ENCODE results near the gene PSORS1C1.

The PSORS1C1 gene

GRCh38 chr6:31096215-31096614 is 18.4 kb upstream of the PSORS1C1 start:
- no peak for DNase-seq (ENCODE audit: low read depth)

DNA sequence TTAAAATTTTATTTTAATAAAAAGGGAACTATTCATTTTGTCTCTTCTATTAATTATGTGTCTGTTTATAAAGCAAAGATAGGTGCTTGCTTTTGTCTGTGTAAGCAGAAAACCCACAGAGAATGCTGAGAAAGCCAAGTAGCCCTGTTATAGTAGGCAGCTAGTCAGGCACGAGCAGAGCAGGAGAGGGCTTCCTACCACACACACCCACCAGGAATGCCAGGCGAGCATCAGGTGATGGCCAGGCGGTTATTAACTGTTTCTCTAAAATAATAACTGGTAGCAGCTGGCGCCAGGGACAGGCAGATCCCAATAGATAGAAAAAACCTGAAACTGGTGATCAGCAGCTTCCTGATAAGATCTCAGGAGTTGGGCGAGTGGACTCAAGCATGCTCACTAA is 17.9 kb upstream of the PSORS1C1 start:
- DNase-seq (ENCODE audit: low read depth) = no peak

GRCh38 chr6:31098449-31098938 is 16.1 kb upstream of the PSORS1C1 start:
- DNase-seq (ENCODE audit: low read depth) = no peak

GRCh38 chr6:31103136-31103535 is 11.5 kb upstream of the PSORS1C1 start:
- DNase-seq (ENCODE audit: low read depth) = no peak

- no peak for DNase-seq (ENCODE audit: low read depth)
These were observed 7.5 kb upstream of the PSORS1C1 start for GRCh38 chr6:31107052-31107451.

DNA sequence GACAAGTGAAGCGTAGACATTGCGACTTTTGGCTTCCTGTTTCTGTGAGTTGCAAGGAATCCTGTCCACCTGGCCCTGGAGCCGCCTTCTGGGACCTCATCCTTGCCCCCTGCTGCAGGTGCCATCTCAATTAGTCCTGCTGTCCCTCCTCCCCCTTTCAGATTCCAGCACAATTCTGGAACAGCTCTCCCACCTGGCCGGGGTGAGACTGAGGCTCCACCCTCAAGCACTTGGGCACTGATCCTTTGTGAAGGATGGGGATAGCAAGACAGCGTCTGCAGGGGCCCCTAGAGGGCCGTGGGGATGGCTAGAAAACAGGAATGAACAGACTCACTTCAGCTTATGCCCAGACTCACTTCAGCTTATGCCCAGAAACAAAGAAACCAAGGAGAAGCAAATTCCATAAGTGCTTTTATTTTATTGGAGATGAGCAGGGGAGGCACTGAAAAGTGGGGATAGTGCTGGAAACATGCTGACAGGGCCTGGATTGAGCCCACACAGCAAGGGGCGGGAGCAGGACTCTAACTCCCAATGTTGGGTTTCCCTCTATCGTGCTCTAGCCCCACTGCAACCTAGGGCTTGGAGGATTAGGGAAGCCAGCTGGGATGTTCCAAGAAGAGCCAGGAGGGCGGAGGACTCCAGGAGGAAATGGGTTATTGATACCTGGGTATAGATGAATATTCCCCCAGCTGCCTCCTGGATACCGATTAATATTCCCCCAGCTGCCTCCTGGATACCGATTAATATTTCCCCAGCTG is 3.6 kb upstream of the PSORS1C1 start:
- no peak for DNase-seq (ENCODE audit: low read depth)

DNA sequence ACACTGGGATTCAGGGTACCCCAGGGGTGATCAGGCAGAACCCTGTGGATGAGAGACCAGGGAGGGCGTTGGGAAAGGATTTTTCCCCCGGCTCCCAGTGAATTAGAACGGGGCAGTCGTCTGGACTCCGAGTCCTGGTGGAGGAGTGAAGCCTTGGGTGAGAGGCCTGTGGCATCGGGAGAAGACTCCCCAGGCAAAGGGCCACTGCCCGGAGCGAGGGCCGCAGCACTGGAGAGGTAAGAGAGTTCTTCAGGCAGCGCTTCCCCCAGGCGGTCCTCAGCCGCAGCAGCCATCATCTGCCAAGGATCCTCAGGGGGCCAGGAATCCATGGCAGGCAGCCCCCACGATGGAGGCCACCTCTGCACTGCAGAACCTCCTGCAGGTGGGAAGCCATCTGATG is 2.9 kb upstream of the PSORS1C1 start:
- no peak for DNase-seq (ENCODE audit: low read depth)

- no peak for DNase-seq (ENCODE audit: low read depth)
These were observed 2.1 kb upstream of the PSORS1C1 start, which contains the start of gene C6orf15 for GRCh38 chr6:31112478-31112877. Gene C6orf15 (minus strand): TSS chr6:31112575. CDS start chr6:31112555, 20 bp downstream.

DNA sequence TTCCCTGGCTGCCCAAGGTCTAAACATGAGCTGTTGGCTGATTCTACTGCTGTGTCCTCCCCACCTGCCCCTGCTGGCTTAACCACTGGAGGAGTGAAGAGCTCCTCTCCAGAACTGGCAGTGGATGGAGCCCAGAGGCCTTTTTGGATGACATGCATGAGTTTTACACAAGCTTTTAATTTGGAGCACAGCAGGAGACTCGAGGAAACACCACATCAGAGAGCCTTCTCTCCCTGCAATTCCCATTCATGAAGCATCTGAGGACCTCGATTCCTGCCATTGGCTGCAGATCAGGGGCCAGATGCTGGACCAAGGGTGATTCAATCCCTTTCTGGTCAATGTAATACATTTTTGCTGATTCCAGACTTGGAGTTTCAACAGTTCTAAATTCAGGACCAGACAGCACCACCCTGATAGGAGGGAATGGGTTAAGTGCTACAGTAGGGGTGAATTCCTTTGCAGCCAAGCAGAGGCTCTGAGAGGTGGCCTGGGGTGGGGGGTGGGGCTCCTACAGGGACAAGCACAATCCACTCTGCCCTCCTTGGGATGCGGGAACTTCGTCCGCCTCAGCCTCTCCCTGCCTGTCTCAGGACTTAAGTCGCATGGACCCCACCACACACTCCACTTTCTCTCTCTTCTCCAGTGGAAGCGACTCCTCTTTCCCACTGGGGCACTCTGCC is 599 bp upstream of the PSORS1C1 start:
- DNase-seq (ENCODE audit: low read depth) = peak; percentile 82

DNA sequence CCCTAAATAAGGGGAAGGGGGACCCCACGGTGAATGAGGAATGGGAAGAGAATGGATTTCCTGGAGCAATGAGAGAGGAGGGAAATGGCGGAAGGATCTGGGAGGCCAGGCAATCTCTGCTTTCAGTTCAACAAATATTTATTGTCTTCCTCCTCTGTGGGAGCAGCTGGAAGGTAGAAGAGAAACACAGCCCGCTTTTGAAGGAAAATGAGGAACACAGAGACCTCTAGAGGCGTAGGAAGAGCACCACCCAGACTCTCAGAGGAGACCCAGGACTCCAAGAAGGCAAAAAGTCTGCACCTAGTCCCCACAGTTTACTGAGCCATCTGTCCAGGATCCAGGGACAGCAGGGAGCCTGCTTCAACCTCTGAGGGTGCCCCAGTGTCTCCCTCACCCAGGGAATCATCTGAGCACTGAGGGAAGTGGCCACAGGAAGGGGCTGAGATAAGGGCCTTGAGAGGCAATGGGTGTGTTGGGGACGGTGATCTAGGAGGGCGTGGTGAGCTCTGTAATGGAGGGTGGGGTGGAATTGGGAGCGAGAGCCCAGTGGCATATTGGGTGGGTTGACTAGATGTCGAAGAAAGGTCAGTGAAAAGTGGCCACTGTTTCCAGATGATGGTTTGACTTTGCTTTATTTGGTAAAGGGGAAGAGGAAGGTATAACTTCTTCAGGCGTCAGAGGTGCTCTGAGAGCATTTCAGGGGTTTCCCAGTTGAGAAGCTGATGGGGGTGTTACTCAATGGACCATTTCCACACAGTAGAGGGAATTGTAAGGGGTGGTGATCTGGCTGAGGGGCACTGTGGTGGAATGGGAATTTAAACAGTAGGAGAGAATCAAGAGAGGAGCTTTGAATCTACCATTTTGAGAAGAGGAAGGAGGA is 610 bp downstream of the PSORS1C1 start:
- DNase-seq (ENCODE audit: low read depth) = peak; percentile 24

- DNase-seq (ENCODE audit: low read depth) = no peak
These were observed 1.5 kb downstream of the PSORS1C1 start for GRCh38 chr6:31115941-31116560.

DNA sequence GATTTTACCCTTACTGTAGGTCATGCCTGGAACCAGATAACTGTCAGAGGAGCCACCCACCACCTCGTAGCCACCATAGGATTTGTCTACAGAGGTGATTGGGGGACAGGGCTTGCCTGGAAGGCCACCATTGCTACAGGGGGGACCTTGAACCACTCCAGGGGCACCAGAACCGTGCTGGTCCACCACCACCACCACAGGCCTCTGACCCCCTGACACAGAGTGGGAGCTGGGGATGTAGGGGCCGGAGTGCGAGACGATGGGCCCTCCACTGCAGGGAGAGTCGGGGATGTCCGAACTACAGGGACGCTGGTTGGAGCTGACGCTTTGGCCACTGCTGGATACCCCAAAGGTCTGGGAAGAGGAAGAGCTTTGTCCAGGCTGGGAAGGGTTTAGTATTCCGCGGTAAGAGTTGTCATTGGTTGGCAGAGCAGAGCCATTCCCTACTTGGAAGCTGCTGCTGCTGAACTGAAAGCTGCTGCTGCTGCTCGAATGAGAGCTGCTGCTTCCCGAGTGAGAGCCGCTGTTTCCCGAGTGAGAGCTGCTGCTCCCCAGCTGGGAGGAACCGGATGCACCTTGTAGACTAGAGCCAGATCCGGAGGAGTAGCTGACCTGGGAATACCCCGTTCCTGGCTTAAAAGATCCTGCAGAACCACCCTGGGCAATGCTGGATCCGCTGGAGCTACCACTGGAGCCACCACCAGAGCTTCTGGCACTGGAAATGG is 2.2 kb downstream of the PSORS1C1 start:
- DNase-seq (ENCODE audit: low read depth) = peak; percentile 29

- DNase-seq (ENCODE audit: low read depth) = no peak
These were observed 3.6 kb downstream of the PSORS1C1 start for GRCh38 chr6:31118178-31118577.

GRCh38 chr6:31120151-31120915 is 5.7 kb downstream of the PSORS1C1 start, which contains the start of gene CDSN:
Gene CDSN (minus strand): TSS chr6:31120446. CDS start chr6:31120419, 27 bp downstream.
- no peak for DNase-seq (ENCODE audit: low read depth)

DNA sequence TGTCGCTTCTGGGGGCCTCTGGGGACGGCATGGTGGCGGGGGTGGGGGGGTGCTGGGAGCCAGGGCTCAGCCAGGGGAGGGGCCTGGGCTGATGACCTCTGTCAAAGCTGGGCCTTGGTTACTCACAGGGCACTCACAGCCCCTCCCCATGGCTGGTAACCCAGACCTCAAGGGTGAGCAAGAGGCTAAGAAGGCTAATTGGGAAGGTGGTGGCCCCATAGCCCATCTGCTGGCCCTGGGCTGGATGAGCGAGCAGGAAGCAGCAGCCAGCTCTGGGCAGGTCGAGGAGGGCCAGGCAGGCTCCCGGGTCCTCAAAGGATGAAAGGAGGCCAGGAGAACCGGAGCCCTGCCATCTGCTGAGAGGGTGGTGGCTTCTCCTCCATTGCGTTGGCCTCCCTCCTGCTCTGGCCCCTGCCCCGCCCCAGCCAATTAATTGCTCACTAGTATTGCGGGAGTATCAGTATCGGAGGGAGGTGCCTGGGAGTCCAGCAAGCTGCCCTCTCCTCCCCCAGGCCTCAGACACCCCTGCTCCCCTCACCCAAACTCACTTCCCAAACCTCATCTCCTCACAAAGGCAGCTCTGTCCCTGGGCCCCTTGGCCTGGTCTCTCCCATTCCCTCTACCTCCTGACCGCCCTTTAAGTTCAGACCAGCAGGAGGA is 6.7 kb downstream of the PSORS1C1 start:
- DNase-seq (ENCODE audit: low read depth) = no peak

GRCh38 chr6:31122791-31123706 is 8.4 kb downstream of the PSORS1C1 start:
- DNase-seq (ENCODE audit: low read depth) = peak; percentile 83

DNA sequence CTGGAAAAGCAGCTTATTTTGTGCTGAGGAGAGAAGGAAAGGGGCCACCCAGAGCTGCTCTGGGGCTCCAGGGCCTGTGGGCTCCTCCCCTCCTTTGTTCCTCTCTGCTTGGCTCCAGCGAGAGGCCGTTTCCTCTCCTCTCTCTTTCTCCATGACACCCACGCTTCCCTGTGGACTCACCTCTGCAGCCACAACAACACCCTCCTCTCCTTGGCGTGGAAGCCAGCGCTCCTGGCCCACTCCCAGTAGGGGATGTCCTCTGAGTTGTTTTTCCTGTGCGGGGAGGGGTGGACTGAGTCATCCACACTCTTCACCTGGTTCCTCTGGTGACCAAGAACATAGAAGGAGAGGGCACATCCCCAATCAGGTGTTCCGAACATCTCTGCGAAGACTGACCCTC is 10.6 kb downstream of the PSORS1C1 start:
- DNase-seq (ENCODE audit: low read depth) = no peak

DNA sequence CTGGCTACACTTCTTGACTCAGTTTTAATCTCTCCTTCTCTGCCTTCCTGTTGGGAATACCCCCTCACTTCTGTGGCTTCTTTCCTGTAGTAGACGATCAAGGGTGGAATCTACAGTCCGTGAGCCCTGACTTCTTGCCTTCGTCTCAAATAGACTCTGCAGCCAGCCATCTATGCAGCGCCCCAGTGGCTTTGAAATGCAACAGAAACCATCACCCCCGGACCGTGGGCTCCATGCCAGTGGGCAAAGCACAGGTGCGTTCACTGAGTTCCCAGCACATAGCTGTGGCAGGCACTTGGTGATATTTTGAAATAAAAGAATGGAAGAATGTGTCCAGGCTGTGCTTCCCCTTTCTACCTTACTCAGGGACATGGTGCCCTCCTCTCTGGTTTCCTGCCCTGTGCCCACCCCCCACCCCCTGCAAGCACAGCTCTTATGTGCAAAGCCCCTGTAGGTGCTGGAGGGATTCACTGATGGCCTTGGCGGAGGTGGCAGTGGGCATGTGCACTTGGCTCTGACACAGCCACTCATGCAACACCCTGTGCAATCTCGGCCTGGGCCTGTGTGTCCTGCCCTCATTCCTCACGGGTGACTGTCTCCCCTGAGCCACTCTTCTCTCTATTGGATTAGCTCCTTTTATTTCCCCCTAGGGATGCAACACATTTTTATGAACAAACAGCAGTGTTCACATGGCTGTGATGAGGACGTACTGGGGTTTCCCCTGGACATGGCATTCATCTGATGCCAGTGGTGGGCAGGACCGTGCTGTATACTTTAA is 11.2 kb downstream of the PSORS1C1 start:
- DNase-seq (ENCODE audit: low read depth) = peak; percentile 73

Measured in fibroblast of gingiva (primary cell).